ENCODE results near the gene MAST2.

- no peak for TF ChIP-seq POLR2AphosphoS5 (IDR thresholded peaks at IDR 0.05)
- TF ChIP-seq CTCF (IDR thresholded peaks at IDR 0.05) = no peak
Measured at GRCh38 chr1:45824607-45825006, 21.2 kb downstream of the MAST2 start.

Measured in breast epithelium (tissue), 3 donors.